Kidney (tissue), 14 donors: ENCODE data around the gene TRAFD1. TPM values are rescaled to one million over a fixed set of nuclear protein-coding genes. Genes with fewer than 3 reads are reported as not detected.

Experiments used
- DNase-seq, 5 donors: peaks; one replicate each; pipeline ENCODE4 v3.0.0-alpha.2; 2013 to 2020
- FAIRE-seq: peaks from 2 replicates; lab custom pipeline; 2012; peaks lifted over from hg19 to GRCh38; lab: Jason Lieb, UNC
- H3K27ac ChIP-seq, 2 donors: one replicate each; pipeline ENCODE4 v1.7.0; 2013; ENCODE audit warnings: low read depth in 2 of 2, low read length in 2 of 2, inconsistent platforms in 1 of 2
- H3K27me3 ChIP-seq: one replicate; pipeline ENCODE4 v1.7.1; 2013; ENCODE audit warnings: low read length, inconsistent platforms; ENCODE audit not compliant: control insufficient read depth, insufficient read depth
- H3K36me3 ChIP-seq, 3 donors: one replicate each; pipeline versions ENCODE4 v1.7.0 to v1.7.1; 2013; ENCODE audit warnings: low read length in 3 of 3, control low read depth in 1 of 3, inconsistent platforms in 1 of 3; ENCODE audit not compliant: insufficient read depth in 3 of 3, control insufficient read depth in 2 of 3
- H3K4me1 ChIP-seq, 3 donors: one replicate each; pipeline versions ENCODE4 v1.7.0 to v1.7.1; 2013; ENCODE audit warnings: low read length in 3 of 3, inconsistent platforms in 1 of 3, low read depth in 1 of 3; ENCODE audit not compliant: control insufficient read depth in 2 of 3, insufficient read depth in 2 of 3
- H3K4me3 ChIP-seq, 3 donors: one replicate each; pipeline versions ENCODE4 v1.7.0 to v1.8.1; 2013; ENCODE audit warnings: low read length in 3 of 3, control low read depth in 1 of 3, inconsistent platforms in 1 of 3
- H3K9ac ChIP-seq, 3 donors: one replicate each; pipeline versions ENCODE4 v1.7.0 to v1.7.1; 2013; ENCODE audit warnings: low read length in 3 of 3, control low read depth in 1 of 3, inconsistent platforms in 1 of 3
- H3K9me3 ChIP-seq, 3 donors: one replicate each; pipeline versions ENCODE4 v1.7.0 to v1.7.1; 2013; ENCODE audit warnings: low read length in 3 of 3, control low read depth in 1 of 3, inconsistent platforms in 1 of 3; ENCODE audit not compliant: control insufficient read depth in 2 of 3, insufficient read depth in 1 of 3
- intact Hi-C: fragments of 100-400 bp; cut with DNase I; formaldehyde crosslinking; loops from one replicate; pipeline ENCODE4 v1.11.1; 2022
- polyA plus RNA-seq: library from polyadenylated mRNA; stranded (reverse); fragments of 350-450 nt; fragmentation: Illumina TruSeq; extraction: RNeasy Lipid Tissue Mini Kit (QIAGEN cat#74804); gene quantifications from one replicate; pipeline ENCODE4 v1.2.3, GENCODE V29; 2014; ENCODE audit warnings: low read depth, low replicate concordance; ENCODE audit not compliant: insufficient read depth
- total RNA-seq: library from RNA; stranded (reverse); fragmentation: NEBNext Ultra II Directional; extraction: Animal tissue kit (Norgen Biotek cat#: 25700); gene quantifications from one replicate; pipeline ENCODE4 v1.2.1, GENCODE V29; 2021
- TF ChIP-seq, protein P1 (sequence below): IDR thresholded peaks from 3 replicates; pipeline ENCODE4 v1.5.1; 2012; ENCODE audit warnings: mild to moderate bottlenecking, moderate library complexity, borderline replicate concordance; ENCODE audit not compliant: insufficient read depth; ENCODE audit errors: extremely low read depth
- donor health status: control.
- donor health status: control.
- donor health status: control.
- donor health status: control.
- donor health status: control.
- donor health status: DM: yes; HTN: yes; CAD: no.
- donor health status: Normal renal cell carcinoma (clear cell type).

TRAFD1 gene
- total and polyA plus RNA-seq, 2 donors from 2014 or later: 16.4 to 27.1 TPM

DNA sequence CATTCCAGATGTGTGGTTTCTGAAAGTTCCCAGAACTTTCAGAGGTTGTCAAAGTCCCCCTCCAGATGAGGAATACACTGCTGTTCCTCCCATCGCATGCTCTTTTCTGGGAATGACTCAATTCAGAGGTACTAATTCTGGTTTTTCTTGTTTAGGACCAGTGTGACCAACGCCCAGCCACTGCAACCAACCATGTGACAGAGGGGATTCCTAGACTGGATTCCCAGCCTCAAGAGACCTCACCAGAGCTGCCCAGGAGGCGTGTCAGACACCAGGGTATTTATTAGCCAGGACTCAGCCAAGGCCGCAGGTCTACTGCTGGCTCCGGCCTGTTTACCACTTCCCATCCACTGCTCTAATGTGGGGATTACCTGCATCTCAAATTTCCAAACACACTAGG, 24.2 kb downstream of the TRAFD1 start:
- DNase-seq: peak in 4 of 5 donors; percentile 51 to 86 (median 64)
- TF ChIP-seq, protein P1, sequence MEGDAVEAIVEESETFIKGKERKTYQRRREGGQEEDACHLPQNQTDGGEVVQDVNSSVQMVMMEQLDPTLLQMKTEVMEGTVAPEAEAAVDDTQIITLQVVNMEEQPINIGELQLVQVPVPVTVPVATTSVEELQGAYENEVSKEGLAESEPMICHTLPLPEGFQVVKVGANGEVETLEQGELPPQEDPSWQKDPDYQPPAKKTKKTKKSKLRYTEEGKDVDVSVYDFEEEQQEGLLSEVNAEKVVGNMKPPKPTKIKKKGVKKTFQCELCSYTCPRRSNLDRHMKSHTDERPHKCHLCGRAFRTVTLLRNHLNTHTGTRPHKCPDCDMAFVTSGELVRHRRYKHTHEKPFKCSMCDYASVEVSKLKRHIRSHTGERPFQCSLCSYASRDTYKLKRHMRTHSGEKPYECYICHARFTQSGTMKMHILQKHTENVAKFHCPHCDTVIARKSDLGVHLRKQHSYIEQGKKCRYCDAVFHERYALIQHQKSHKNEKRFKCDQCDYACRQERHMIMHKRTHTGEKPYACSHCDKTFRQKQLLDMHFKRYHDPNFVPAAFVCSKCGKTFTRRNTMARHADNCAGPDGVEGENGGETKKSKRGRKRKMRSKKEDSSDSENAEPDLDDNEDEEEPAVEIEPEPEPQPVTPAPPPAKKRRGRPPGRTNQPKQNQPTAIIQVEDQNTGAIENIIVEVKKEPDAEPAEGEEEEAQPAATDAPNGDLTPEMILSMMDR: no peak
- Histone ChIP-seq H3K27ac (no peak overlapping the region), H3K4me3 (no peak overlapping the region), H3K9me3 (no peaks in the 10 kb centered on the region), H3K27me3 (no peaks in the 10 kb centered on the region), H3K9ac (no peak overlapping the region), H3K4me1 (peaks cover 0 to 6% (median 3%) of the 10 kb centered on the region in 3 donors), H3K36me3 (peaks cover 4 to 40% (median 27%) of the 10 kb centered on the region in 3 donors)
- no peak for FAIRE-seq
- intact Hi-C loops: no loop called here

- Histone ChIP-seq H3K4me3 (no peak overlapping the region), H3K9me3 (no peaks in the 10 kb centered on the region), H3K9ac (no peak overlapping the region), H3K27me3 (no peaks in the 10 kb centered on the region), H3K4me1 (peaks cover 0 to 6% (median 3%) of the 10 kb centered on the region in 3 donors), H3K36me3 (peaks cover 0 to 27% (median 19%) of the 10 kb centered on the region in 3 donors), H3K27ac (no peak overlapping the region)
- intact Hi-C loops: no loop called here
- DNase-seq: no peak
- TF ChIP-seq, protein P1: no peak
- no peak for FAIRE-seq
These were observed 26.6 kb downstream of the TRAFD1 start for GRCh38 chr12:112151766-112152541.

DNA sequence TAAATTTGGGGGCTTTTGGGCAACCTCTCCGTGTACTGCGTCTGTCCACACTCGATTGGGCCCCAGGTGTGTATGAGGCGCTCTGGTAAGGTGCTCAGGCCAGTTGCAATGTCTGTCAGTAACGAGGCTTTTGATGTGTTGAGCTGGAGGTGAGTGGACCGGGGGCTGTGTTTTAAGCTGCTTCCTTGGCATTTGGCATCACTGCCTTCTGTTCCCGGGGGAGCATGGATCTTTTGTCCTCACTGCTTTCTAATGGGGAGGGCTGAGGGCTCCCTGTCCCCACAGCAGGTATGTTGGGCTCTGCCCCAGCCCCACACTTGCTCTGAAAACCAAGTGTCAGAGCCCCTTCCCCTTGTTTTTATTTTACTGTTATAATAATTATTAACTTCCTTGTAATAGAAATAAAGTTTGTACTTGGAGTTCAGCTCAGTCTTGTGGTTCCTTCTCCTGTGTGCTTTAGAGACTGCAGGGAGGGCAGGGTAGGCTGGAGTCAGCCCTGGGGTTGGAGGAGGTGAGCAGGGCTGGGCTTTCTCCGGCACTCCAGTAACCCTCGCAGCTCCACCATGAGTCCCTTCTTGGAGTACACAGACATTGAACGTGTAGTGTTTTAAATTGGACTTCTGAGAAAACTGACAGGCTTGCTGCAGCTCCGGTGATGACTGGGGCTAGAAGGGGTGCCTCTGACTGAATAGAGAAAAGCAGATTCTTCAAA, 28.0 kb downstream of the TRAFD1 start:
- H3K36me3 ChIP-seq: peaks cover 0 to 23% (median 14%) of the 10 kb centered on the region in 3 donors
- intact Hi-C loops: no loop called here
- peaks cover 0 to 6% (median 0%) of the 10 kb centered on the region in 3 donors for H3K4me1 ChIP-seq
- FAIRE-seq: no peak
- no peak for DNase-seq
- TF ChIP-seq, protein P1: no peak
- H3K9ac ChIP-seq: no peak overlapping the region
- no peak overlapping the region for H3K4me3 ChIP-seq
- H3K27ac ChIP-seq: no peak overlapping the region
- H3K27me3 ChIP-seq: no peaks in the 10 kb centered on the region
- no peaks in the 10 kb centered on the region for H3K9me3 ChIP-seq
